DOHH2 (cell line): ENCODE results near the gene SPOCK2.

ENCODE experiments used
- EZH2phosphoT487 ChIP-seq: fragments of 200-600 bp; sonication (generic); IDR thresholded peaks from 2 replicates; pipeline ENCODE4 v1.6.1; 2017; ENCODE audit warnings: borderline replicate concordance, mild to moderate bottlenecking, antibody characterized with exemption, low read length, moderate library complexity, mixed read lengths
- TF ChIP-seq, protein P1 (sequence below): fragments of 200-600 bp; sonication (generic); IDR thresholded peaks from one replicate; pipeline ENCODE4 v1.5.1; 2014; ENCODE audit warnings: antibody characterized with exemption, mild to moderate bottlenecking, low read depth, low read length; ENCODE audit not compliant: poor library complexity, severe bottlenecking

DNA sequence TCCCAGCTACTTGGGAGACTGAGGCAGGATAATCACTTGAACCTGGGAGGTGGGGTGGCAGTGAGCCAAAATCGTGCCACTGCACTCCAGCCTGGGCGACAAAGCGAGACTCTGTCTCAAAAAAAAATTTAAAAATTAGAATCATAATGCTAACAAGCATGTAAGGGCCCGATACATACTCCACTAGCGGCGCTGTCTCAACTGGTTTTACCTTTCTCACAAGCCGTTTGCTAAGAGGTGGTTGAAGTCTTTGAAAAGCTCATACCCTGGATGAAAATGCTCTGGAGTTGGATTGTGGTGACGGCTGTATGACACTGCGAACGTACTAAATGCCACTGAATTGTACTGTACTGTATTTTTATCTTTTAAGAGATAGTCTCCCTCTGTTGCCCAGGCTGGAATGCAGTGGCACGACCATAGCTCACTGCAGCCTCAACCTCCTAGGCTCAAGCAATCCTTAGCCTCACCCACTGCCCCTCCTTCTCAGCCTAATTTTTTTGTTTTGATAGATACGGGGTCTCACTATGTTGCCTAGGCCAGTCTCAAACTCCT, 29.9 kb downstream of the SPOCK2 start:
- TF ChIP-seq, protein P1, sequence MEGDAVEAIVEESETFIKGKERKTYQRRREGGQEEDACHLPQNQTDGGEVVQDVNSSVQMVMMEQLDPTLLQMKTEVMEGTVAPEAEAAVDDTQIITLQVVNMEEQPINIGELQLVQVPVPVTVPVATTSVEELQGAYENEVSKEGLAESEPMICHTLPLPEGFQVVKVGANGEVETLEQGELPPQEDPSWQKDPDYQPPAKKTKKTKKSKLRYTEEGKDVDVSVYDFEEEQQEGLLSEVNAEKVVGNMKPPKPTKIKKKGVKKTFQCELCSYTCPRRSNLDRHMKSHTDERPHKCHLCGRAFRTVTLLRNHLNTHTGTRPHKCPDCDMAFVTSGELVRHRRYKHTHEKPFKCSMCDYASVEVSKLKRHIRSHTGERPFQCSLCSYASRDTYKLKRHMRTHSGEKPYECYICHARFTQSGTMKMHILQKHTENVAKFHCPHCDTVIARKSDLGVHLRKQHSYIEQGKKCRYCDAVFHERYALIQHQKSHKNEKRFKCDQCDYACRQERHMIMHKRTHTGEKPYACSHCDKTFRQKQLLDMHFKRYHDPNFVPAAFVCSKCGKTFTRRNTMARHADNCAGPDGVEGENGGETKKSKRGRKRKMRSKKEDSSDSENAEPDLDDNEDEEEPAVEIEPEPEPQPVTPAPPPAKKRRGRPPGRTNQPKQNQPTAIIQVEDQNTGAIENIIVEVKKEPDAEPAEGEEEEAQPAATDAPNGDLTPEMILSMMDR = no peak
- no peak for TF ChIP-seq EZH2phosphoT487
